HepG2 (cell line): ENCODE results near the gene PTPRM. TPM values are rescaled to one million over a fixed set of nuclear protein-coding genes. Genes with fewer than 3 reads are reported as not detected.

Experiments
- ATAC-seq: fragments of 200-7000 bp; cut with Tn5 transposase; 3 replicates; pipeline ENCODE4 v1.9.1; 2020; ENCODE audit warnings: mild to moderate bottlenecking, moderate library complexity
- BruUV-seq: library from RNA; stranded (reverse); fragments of 400-500 nt; replicated peaks from 2 replicates; lab custom pipeline; 2021; lab: Mats Ljungman, UMichigan
- CTCF ChIA-PET: fragments of 300-600 bp; formaldehyde crosslinking; extraction: SDS; loops from one replicate; lab custom pipeline; 2021; ENCODE audit warnings: low total read pairs, inconsistent platforms, low intra/inter-chr PET ratio; lab: Yijun Ruan, JAX
- POLR2A ChIA-PET: fragments of 350-600 bp; sonication (Branson Sonifier 250); formaldehyde crosslinking; loops from one replicate; lab custom pipeline; 2020; ENCODE audit warnings: antibody characterized with exemption, inconsistent platforms; lab: Yijun Ruan, JAX
- DNase-seq: peaks from one replicate; pipeline ENCODE4 v3.0.0-alpha.2; 2015; ENCODE audit warnings: low spot score
- FAIRE-seq: peaks from 3 replicates; lab custom pipeline; 2011; peaks lifted over from hg19 to GRCh38; lab: Jason Lieb, UNC
- H2AFZ ChIP-seq: one replicate; pipeline ENCODE4 v1.6.1; 2011; ENCODE audit warnings: low read length, inconsistent platforms
- H3K27ac ChIP-seq: fragments of 300-600 bp; 3 replicates; pipeline ENCODE4 v1.8.0; 2011; ENCODE audit warnings: mixed run types, mild to moderate bottlenecking, mixed read lengths, low read length, inconsistent platforms; ENCODE audit not compliant: insufficient read depth; ENCODE audit errors: extremely low read length
- H3K27me3 ChIP-seq, 2 experiments: fragments of 200-600 bp in 1 of 2; 2 replicates in 1 of 2; 3 replicates in 1 of 2; pipeline versions ENCODE4 v1.6.0 to v1.8.0; 2011; ENCODE audit warnings: low read length in 2 of 2, mild to moderate bottlenecking in 2 of 2, moderate library complexity in 2 of 2, inconsistent platforms in 1 of 2; ENCODE audit not compliant: insufficient read depth in 2 of 2, control insufficient read depth in 1 of 2
- H3K36me3 ChIP-seq, 2 experiments: fragments of 200-600 bp in 1 of 2; replicated peaks in 1 of 2; 2 replicates in 1 of 2; 3 replicates in 1 of 2; pipeline versions ENCODE4 v1.5.1 to v1.8.0; 2011; ENCODE audit warnings: low read length in 2 of 2, inconsistent platforms in 1 of 2; ENCODE audit not compliant: insufficient read depth in 2 of 2, control insufficient read depth in 1 of 2
- H3K4me1 ChIP-seq: 2 replicates; pipeline ENCODE4 v1.5.1; 2012; ENCODE audit warnings: low read length, inconsistent platforms; ENCODE audit not compliant: insufficient read depth
- H3K4me2 ChIP-seq: 2 replicates; pipeline ENCODE4 v1.6.0; 2011; ENCODE audit warnings: low read depth, low read length, inconsistent platforms
- H3K4me3 ChIP-seq, 3 experiments: fragments of 200-600 bp in 1 of 3; sonication (generic), shearing (Covaris generic) in 1 of 3; replicated peaks in 1 of 3; 2 replicates each; pipeline ENCODE4 v1.5.1; 2011 to 2016; ENCODE audit warnings: low read length in 3 of 3, inconsistent platforms in 2 of 3, low read depth in 2 of 3, mild to moderate bottlenecking in 2 of 3, control low read depth in 1 of 3, mixed read lengths in 1 of 3; ENCODE audit not compliant: insufficient read depth in 1 of 3
- H3K79me2 ChIP-seq: one replicate; pipeline ENCODE4 v1.6.1; 2011; ENCODE audit warnings: low read length, inconsistent platforms; ENCODE audit not compliant: insufficient read depth
- H3K9ac ChIP-seq: 2 replicates; pipeline ENCODE4 v1.6.0; 2011; ENCODE audit warnings: mild to moderate bottlenecking, low read depth, low read length, inconsistent platforms; ENCODE audit not compliant: insufficient read depth
- H3K9me3 ChIP-seq: 2 replicates; pipeline ENCODE4 v1.5.1; 2012; ENCODE audit warnings: mild to moderate bottlenecking, low read length
- H4K20me1 ChIP-seq: 2 replicates; pipeline ENCODE4 v1.6.0; 2011; ENCODE audit warnings: inconsistent platforms, mild to moderate bottlenecking, low read length, moderate library complexity; ENCODE audit not compliant: insufficient read depth
- AHR ChIP-seq: IDR thresholded peaks from 2 replicates; pipeline ENCODE4 v1.6.1; 2018; ENCODE audit warnings: missing genetic modification reagents, missing compliant biosample characterization
- MED13 ChIP-seq: sonication (generic); formaldehyde crosslinking; IDR thresholded peaks from 2 replicates; pipeline ENCODE4 v1.5.0; 2020; ENCODE audit warnings: missing genetic modification reagents
- MIXL1 ChIP-seq: IDR thresholded peaks from 2 replicates; pipeline ENCODE4 v1.6.1; 2016
- NFIB ChIP-seq: sonication (generic); formaldehyde crosslinking; IDR thresholded peaks from 2 replicates; pipeline ENCODE4 v1.9.0; 2021; ENCODE audit warnings: missing genetic modification reagents, mild to moderate bottlenecking, borderline replicate concordance
- NPAS2 ChIP-seq: sonication (generic); formaldehyde crosslinking; IDR thresholded peaks from 2 replicates; pipeline ENCODE4 v1.8.0; 2022; ENCODE audit warnings: mild to moderate bottlenecking, missing genetic modification reagents, borderline replicate concordance
- PAXIP1 ChIP-seq: sonication (generic); formaldehyde crosslinking; conservative IDR thresholded peaks from 2 replicates; pipeline ENCODE4 v1.4.0; 2020; ENCODE audit warnings: mild to moderate bottlenecking, missing genetic modification reagents, moderate library complexity
- ZEB1 ChIP-seq: IDR thresholded peaks from 2 replicates; pipeline ENCODE4 v1.6.1; 2012; ENCODE audit warnings: mild to moderate bottlenecking, low read depth, inconsistent platforms; ENCODE audit not compliant: insufficient replicate concordance
- ZNF234 ChIP-seq: sonication (generic); formaldehyde crosslinking; conservative IDR thresholded peaks from 2 replicates; pipeline ENCODE4 v1.5.1; 2020; ENCODE audit warnings: mild to moderate bottlenecking, missing genetic modification reagents
- ZNF576 ChIP-seq: sonication (generic); formaldehyde crosslinking; IDR thresholded peaks from 2 replicates; pipeline ENCODE4 v1.4.0; 2020; ENCODE audit warnings: mild to moderate bottlenecking, missing genetic modification reagents
- ZNF704 ChIP-seq: sonication (generic); formaldehyde crosslinking; IDR thresholded peaks from 2 replicates; pipeline ENCODE4 v1.8.1; 2023; ENCODE audit warnings: mild to moderate bottlenecking, inconsistent platforms, moderate library complexity, missing genetic modification reagents, borderline replicate concordance
- ZNF841 ChIP-seq: sonication (generic); formaldehyde crosslinking; IDR thresholded peaks from 2 replicates; pipeline ENCODE4 v1.8.1; 2023; ENCODE audit warnings: missing genetic modification reagents, borderline replicate concordance
- WGBS: methylation state at CpG from one replicate; pipeline ENCODE4 v1.1.6; 2017; ENCODE audit warnings: low lambda C conversion rate; 5-methylcytosine and 5-hydroxymethylcytosine counted together
- in situ Hi-C: cut with HindIII; loops from 2 replicates; pipeline ENCODE4 v1.10.0; 2017; ENCODE audit warnings: low pct_unique_long_range_greater_than_20kb; ENCODE audit not compliant: extremely low pct_ligation_motif_present
- intact Hi-C: fragments of 100-400 bp; cut with micrococcal nuclease; formaldehyde crosslinking; loops from one replicate; pipeline ENCODE4 v1.10.0; 2022; ENCODE audit not compliant: unreplicated experiment
- polyA plus RNA-seq, 8 experiments: library from polyadenylated mRNA; depleted of rRNA in 3 of 8; stranded (reverse) in 7 of 8; unstranded in 1 of 8; fragments of >200 nt; fragmentation: Illumina TruSeq in 4 of 8; extraction: Trizol in 4 of 8; gene quantifications; 2 replicates each; pipeline versions ENCODE4 v1.2.1 to v1.2.3, GENCODE V29; 2011 to 2016; ENCODE audit warnings: low read depth in 4 of 8, missing spikeins in 1 of 8, mixed read lengths in 1 of 8; ENCODE audit not compliant: insufficient read depth in 1 of 8
- total RNA-seq, 5 experiments: library from RNA; depleted of rRNA; stranded (reverse); fragments of >200 nt; fragmentation: Illumina TruSeq; extraction: Trizol; gene quantifications; 2 replicates each; pipeline ENCODE4 v1.2.3, GENCODE V29; 2016; ENCODE audit warnings: low read depth in 1 of 5
- TF ChIP-seq, protein P1 (sequence below): sonication (generic); formaldehyde crosslinking; IDR thresholded peaks from 2 replicates; pipeline ENCODE4 v1.4.0; 2020; ENCODE audit warnings: missing genetic modification reagents
- TF ChIP-seq, protein P2 (sequence below): IDR thresholded peaks from 2 replicates; pipeline ENCODE4 v1.6.1; 2016

The PTPRM gene
- total and polyA plus RNA-seq, 2 of the 13 experiments (the other 11 are each of a cell fraction or from before 2014, with no cell fraction given): 12.6 to 108 TPM

DNA sequence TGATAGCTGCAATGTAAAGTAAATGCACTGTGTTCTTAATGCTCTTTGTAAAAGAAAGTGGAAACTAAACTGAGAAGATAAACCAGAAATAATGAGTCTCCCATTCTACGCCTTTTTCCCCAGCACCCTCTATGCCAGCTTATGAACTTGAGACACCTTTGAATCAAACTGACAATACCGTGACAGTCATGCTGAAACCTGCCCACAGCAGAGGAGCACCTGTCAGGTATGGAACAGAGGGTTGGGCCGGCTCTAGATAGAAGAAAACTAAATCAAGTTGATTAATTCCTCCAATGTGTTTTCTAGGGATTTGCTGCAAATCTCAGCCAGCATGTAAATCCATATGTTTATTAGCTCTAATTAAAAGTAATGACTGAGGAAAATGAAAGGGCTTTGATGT is 521.5 kb downstream of the PTPRM start:
- no peak overlapping the region for H2AFZ ChIP-seq
- DNase-seq (no peak), FAIRE-seq (no peak), ATAC-seq (no peak)
- H3K36me3 ChIP-seq: peaks cover 4 to 16% of the 10 kb centered on the region in 2 experiments; a peak in 3 of 5 replicates
- H3K27ac ChIP-seq: no peak overlapping the region
- no peak overlapping the region for H3K4me2 ChIP-seq
- no peak overlapping the region for H3K9ac ChIP-seq
- H3K9me3 ChIP-seq: no peaks in the 10 kb centered on the region
- BruUV-seq: no TSS peak
- intact Hi-C loops: no loop called here
- no peaks in the 10 kb centered on the region for H3K4me1 ChIP-seq
- H3K4me3 ChIP-seq: no peak overlapping the region
- in situ Hi-C loops: loop anchor here (10.0 kb wide), 1 partner anchor 306 kb away; no protein-coding TSS in a partner anchor
- POLR2A ChIA-PET: no interaction called here
- no peaks in the 10 kb centered on the region for H3K27me3 ChIP-seq
- H3K79me2 ChIP-seq: no peaks in the 10 kb centered on the region
- CTCF ChIA-PET: no interaction called here
- TF ChIP-seq ZNF576 (CRISPR knock-in tag): no peak
- TF ChIP-seq MED13 (CRISPR knock-in tag): no peak
- no peak for TF ChIP-seq ZNF841 (CRISPR knock-in tag)
- TF ChIP-seq MIXL1 (CRISPR knock-in tag): no peak
- TF ChIP-seq, protein P1, sequence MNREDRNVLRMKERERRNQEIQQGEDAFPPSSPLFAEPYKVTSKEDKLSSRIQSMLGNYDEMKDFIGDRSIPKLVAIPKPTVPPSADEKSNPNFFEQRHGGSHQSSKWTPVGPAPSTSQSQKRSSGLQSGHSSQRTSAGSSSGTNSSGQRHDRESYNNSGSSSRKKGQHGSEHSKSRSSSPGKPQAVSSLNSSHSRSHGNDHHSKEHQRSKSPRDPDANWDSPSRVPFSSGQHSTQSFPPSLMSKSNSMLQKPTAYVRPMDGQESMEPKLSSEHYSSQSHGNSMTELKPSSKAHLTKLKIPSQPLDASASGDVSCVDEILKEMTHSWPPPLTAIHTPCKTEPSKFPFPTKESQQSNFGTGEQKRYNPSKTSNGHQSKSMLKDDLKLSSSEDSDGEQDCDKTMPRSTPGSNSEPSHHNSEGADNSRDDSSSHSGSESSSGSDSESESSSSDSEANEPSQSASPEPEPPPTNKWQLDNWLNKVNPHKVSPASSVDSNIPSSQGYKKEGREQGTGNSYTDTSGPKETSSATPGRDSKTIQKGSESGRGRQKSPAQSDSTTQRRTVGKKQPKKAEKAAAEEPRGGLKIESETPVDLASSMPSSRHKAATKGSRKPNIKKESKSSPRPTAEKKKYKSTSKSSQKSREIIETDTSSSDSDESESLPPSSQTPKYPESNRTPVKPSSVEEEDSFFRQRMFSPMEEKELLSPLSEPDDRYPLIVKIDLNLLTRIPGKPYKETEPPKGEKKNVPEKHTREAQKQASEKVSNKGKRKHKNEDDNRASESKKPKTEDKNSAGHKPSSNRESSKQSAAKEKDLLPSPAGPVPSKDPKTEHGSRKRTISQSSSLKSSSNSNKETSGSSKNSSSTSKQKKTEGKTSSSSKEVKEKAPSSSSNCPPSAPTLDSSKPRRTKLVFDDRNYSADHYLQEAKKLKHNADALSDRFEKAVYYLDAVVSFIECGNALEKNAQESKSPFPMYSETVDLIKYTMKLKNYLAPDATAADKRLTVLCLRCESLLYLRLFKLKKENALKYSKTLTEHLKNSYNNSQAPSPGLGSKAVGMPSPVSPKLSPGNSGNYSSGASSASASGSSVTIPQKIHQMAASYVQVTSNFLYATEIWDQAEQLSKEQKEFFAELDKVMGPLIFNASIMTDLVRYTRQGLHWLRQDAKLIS (CRISPR knock-in tag): no peak
- no peak for TF ChIP-seq ZNF234 (CRISPR knock-in tag)
- TF ChIP-seq ZNF704 (CRISPR knock-in tag): no peak
- TF ChIP-seq AHR: no peak
- no peak for TF ChIP-seq NFIB
- TF ChIP-seq, protein P2, sequence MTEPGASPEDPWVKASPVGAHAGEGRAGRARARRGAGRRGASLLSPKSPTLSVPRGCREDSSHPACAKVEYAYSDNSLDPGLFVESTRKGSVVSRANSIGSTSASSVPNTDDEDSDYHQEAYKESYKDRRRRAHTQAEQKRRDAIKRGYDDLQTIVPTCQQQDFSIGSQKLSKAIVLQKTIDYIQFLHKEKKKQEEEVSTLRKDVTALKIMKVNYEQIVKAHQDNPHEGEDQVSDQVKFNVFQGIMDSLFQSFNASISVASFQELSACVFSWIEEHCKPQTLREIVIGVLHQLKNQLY (CRISPR knock-in tag): no peak
- no peak for TF ChIP-seq ZEB1
- TF ChIP-seq PAXIP1 (CRISPR knock-in tag): no peak
- no peak for TF ChIP-seq NPAS2 (CRISPR knock-in tag)
- TF ChIP-seq, all 625 proteins: peak for 0
- WGBS: 98% methylated on average over 3 of the region's 3 CpGs
- H4K20me1 ChIP-seq: no peaks in the 10 kb centered on the region
